Measurements from ENCODE around the gene ZDHHC22.

- TF ChIP-seq CTCF (IDR thresholded peaks at IDR 0.05) (no peak), EP300 (IDR thresholded peaks at IDR 0.05) (no peak), POLR2A (IDR thresholded peaks at IDR 0.05) (no peak)
Measured at GRCh38 chr14:77180726-77181602, 39.4 kb upstream of the ZDHHC22 start.
